HepG2 (cell line): ENCODE data around the gene NRGN. TPM values are rescaled to one million over a fixed set of nuclear protein-coding genes. Genes with fewer than 3 reads are reported as not detected.
A peak's percentile ranks its signal among the peaks of the same experiment; 100 is the strongest.

Experiments used
- ATAC-seq: fragments of 200-7000 bp; cut with Tn5 transposase; 3 replicates; pipeline ENCODE4 v1.9.1; 2020; ENCODE audit warnings: mild to moderate bottlenecking, moderate library complexity
- BruUV-seq: library from RNA; stranded (reverse); fragments of 400-500 nt; replicated peaks from 2 replicates; lab custom pipeline; 2021; lab: Mats Ljungman, UMichigan
- CTCF ChIA-PET: fragments of 300-600 bp; formaldehyde crosslinking; extraction: SDS; loops from one replicate; lab custom pipeline; 2021; ENCODE audit warnings: low total read pairs, inconsistent platforms, low intra/inter-chr PET ratio; lab: Yijun Ruan, JAX
- POLR2A ChIA-PET: fragments of 350-600 bp; sonication (Branson Sonifier 250); formaldehyde crosslinking; loops from one replicate; lab custom pipeline; 2020; ENCODE audit warnings: antibody characterized with exemption, inconsistent platforms; lab: Yijun Ruan, JAX
- DNase-seq: peaks from one replicate; pipeline ENCODE4 v3.0.0-alpha.2; 2015; ENCODE audit warnings: low spot score
- FAIRE-seq: peaks from 3 replicates; lab custom pipeline; 2011; peaks lifted over from hg19 to GRCh38; lab: Jason Lieb, UNC
- H2AFZ ChIP-seq: one replicate; pipeline ENCODE4 v1.6.1; 2011; ENCODE audit warnings: low read length, inconsistent platforms
- H3K27ac ChIP-seq: fragments of 300-600 bp; 3 replicates; pipeline ENCODE4 v1.8.0; 2011; ENCODE audit warnings: mixed run types, mild to moderate bottlenecking, mixed read lengths, low read length, inconsistent platforms; ENCODE audit not compliant: insufficient read depth; ENCODE audit errors: extremely low read length
- H3K27me3 ChIP-seq, 2 experiments: fragments of 200-600 bp in 1 of 2; 2 replicates in 1 of 2; 3 replicates in 1 of 2; pipeline versions ENCODE4 v1.6.0 to v1.8.0; 2011; ENCODE audit warnings: low read length in 2 of 2, mild to moderate bottlenecking in 2 of 2, moderate library complexity in 2 of 2, inconsistent platforms in 1 of 2; ENCODE audit not compliant: insufficient read depth in 2 of 2, control insufficient read depth in 1 of 2
- H3K36me3 ChIP-seq, 2 experiments: fragments of 200-600 bp in 1 of 2; replicated peaks in 1 of 2; 2 replicates in 1 of 2; 3 replicates in 1 of 2; pipeline versions ENCODE4 v1.5.1 to v1.8.0; 2011; ENCODE audit warnings: low read length in 2 of 2, inconsistent platforms in 1 of 2; ENCODE audit not compliant: insufficient read depth in 2 of 2, control insufficient read depth in 1 of 2
- H3K4me1 ChIP-seq: 2 replicates; pipeline ENCODE4 v1.5.1; 2012; ENCODE audit warnings: low read length, inconsistent platforms; ENCODE audit not compliant: insufficient read depth
- H3K4me2 ChIP-seq: 2 replicates; pipeline ENCODE4 v1.6.0; 2011; ENCODE audit warnings: low read depth, low read length, inconsistent platforms
- H3K4me3 ChIP-seq, 3 experiments: fragments of 200-600 bp in 1 of 3; sonication (generic), shearing (Covaris generic) in 1 of 3; replicated peaks in 1 of 3; 2 replicates each; pipeline ENCODE4 v1.5.1; 2011 to 2016; ENCODE audit warnings: low read length in 3 of 3, inconsistent platforms in 2 of 3, low read depth in 2 of 3, mild to moderate bottlenecking in 2 of 3, control low read depth in 1 of 3, mixed read lengths in 1 of 3; ENCODE audit not compliant: insufficient read depth in 1 of 3
- H3K79me2 ChIP-seq: one replicate; pipeline ENCODE4 v1.6.1; 2011; ENCODE audit warnings: low read length, inconsistent platforms; ENCODE audit not compliant: insufficient read depth
- H3K9ac ChIP-seq: 2 replicates; pipeline ENCODE4 v1.6.0; 2011; ENCODE audit warnings: mild to moderate bottlenecking, low read depth, low read length, inconsistent platforms; ENCODE audit not compliant: insufficient read depth
- H3K9me3 ChIP-seq: 2 replicates; pipeline ENCODE4 v1.5.1; 2012; ENCODE audit warnings: mild to moderate bottlenecking, low read length
- H4K20me1 ChIP-seq: 2 replicates; pipeline ENCODE4 v1.6.0; 2011; ENCODE audit warnings: inconsistent platforms, mild to moderate bottlenecking, low read length, moderate library complexity; ENCODE audit not compliant: insufficient read depth
- CEBPG ChIP-seq: IDR thresholded peaks from 2 replicates; pipeline ENCODE4 v1.6.1; 2016
- HES4 ChIP-seq: sonication (generic); formaldehyde crosslinking; IDR thresholded peaks from 2 replicates; pipeline ENCODE4 v1.9.0; 2021; ENCODE audit warnings: mild to moderate bottlenecking, missing genetic modification reagents, borderline replicate concordance
- HOXA3 ChIP-seq: sonication (generic); formaldehyde crosslinking; IDR thresholded peaks from 2 replicates; pipeline ENCODE4 v1.5.0; 2020; ENCODE audit warnings: missing genetic modification reagents
- NR2F6 ChIP-seq, 2 experiments: IDR thresholded peaks; 2 replicates each; pipeline ENCODE4 v1.6.1; 2016; ENCODE audit warnings: antibody characterized with exemption in 1 of 2, mild to moderate bottlenecking in 1 of 2
- PLRG1 ChIP-seq: fragments of 450-650 bp; conservative IDR thresholded peaks from 2 replicates; pipeline ENCODE4 v1.6.1; 2016
- SCMH1 ChIP-seq: sonication (generic); formaldehyde crosslinking; IDR thresholded peaks from 2 replicates; pipeline ENCODE4 v1.9.0; 2021; ENCODE audit warnings: missing genetic modification reagents, mild to moderate bottlenecking, borderline replicate concordance
- SIX1 ChIP-seq: sonication (generic); formaldehyde crosslinking; IDR thresholded peaks from 2 replicates; pipeline ENCODE4 v1.4.0; 2020; ENCODE audit warnings: missing genetic modification reagents, borderline replicate concordance
- ZNF367 ChIP-seq: sonication (generic); formaldehyde crosslinking; IDR thresholded peaks from 2 replicates; pipeline ENCODE4 v1.4.0; 2020; ENCODE audit warnings: missing genetic modification reagents, borderline replicate concordance
- ZNF558 ChIP-seq: sonication (generic); formaldehyde crosslinking; IDR thresholded peaks from 2 replicates; pipeline ENCODE4 v1.9.0; 2022; ENCODE audit warnings: mild to moderate bottlenecking, missing genetic modification reagents, borderline replicate concordance
- WGBS: methylation state at CpG from one replicate; pipeline ENCODE4 v1.1.6; 2017; ENCODE audit warnings: low lambda C conversion rate; 5-methylcytosine and 5-hydroxymethylcytosine counted together
- in situ Hi-C: cut with HindIII; loops from 2 replicates; pipeline ENCODE4 v1.10.0; 2017; ENCODE audit warnings: low pct_unique_long_range_greater_than_20kb; ENCODE audit not compliant: extremely low pct_ligation_motif_present
- intact Hi-C: fragments of 100-400 bp; cut with micrococcal nuclease; formaldehyde crosslinking; loops from one replicate; pipeline ENCODE4 v1.10.0; 2022; ENCODE audit not compliant: unreplicated experiment
- polyA plus RNA-seq, 8 experiments: library from polyadenylated mRNA; depleted of rRNA in 3 of 8; stranded (reverse) in 7 of 8; unstranded in 1 of 8; fragments of >200 nt; fragmentation: Illumina TruSeq in 4 of 8; extraction: Trizol in 4 of 8; gene quantifications; 2 replicates each; pipeline versions ENCODE4 v1.2.1 to v1.2.3, GENCODE V29; 2011 to 2016; ENCODE audit warnings: low read depth in 4 of 8, missing spikeins in 1 of 8, mixed read lengths in 1 of 8; ENCODE audit not compliant: insufficient read depth in 1 of 8
- total RNA-seq, 5 experiments: library from RNA; depleted of rRNA; stranded (reverse); fragments of >200 nt; fragmentation: Illumina TruSeq; extraction: Trizol; gene quantifications; 2 replicates each; pipeline ENCODE4 v1.2.3, GENCODE V29; 2016; ENCODE audit warnings: low read depth in 1 of 5

NRGN gene
- total and polyA plus RNA-seq, 2 of the 13 experiments (the other 11 are each of a cell fraction or from before 2014, with no cell fraction given) = 0.22 TPM; not detected in 1

DNA sequence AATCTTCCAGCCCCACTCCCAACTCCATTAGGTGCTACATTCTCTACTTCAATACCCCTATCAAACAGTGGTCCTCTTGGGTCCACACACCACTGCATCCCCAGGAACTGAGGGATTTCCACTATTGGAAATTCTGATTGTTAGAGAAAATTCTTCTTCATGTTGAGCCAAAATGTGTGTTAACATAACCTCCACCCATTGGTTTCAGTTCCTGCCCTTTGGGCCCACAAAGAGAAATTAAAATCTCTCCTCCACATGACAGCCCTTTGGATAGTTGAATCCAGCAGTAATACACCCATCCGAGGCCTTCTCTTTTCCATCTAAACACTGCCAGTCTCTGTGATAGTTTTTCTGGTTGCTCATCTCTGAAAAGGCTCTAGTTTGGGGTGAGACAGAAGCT lies 10.2 kb downstream of the NRGN start:
- FAIRE-seq = no peak
- no peak for ATAC-seq
- WGBS = 27% methylated on average over 1 of the region's 1 CpG
- Histone ChIP-seq H3K27me3 (peaks cover 0 to 55% of the 10 kb centered on the region in 2 experiments; a peak in 4 of 5 replicates), H3K4me3 (no peak overlapping the region), H3K27ac (no peak overlapping the region), H3K4me2 (no peak overlapping the region), H3K4me1 (peaks cover 66% of the 10 kb centered on the region), H3K36me3 (no peaks in the 10 kb centered on the region), H3K9ac (no peak overlapping the region), H4K20me1 (no peaks in the 10 kb centered on the region), H2AFZ (no peak overlapping the region), H3K9me3 (no peaks in the 10 kb centered on the region), H3K79me2 (no peaks in the 10 kb centered on the region)
- intact Hi-C loops = loop anchor here (10.0 kb wide), 1 partner anchor 45 kb away; no protein-coding TSS in a partner anchor
- no peak for TF ChIP-seq ZNF558 (CRISPR knock-in tag)
- no peak for TF ChIP-seq ZNF367 (CRISPR knock-in tag)
- no peak for TF ChIP-seq CEBPG (CRISPR knock-in tag)
- TF ChIP-seq HES4 = no peak
- no peak for TF ChIP-seq SCMH1 (CRISPR knock-in tag)
- no peak for TF ChIP-seq SIX1
- no peak for TF ChIP-seq NR2F6 (IDR thresholded peaks at IDR 0.05)
- no peak for TF ChIP-seq NR2F6 (CRISPR knock-in tag; IDR thresholded peaks at IDR 0.05)
- in situ Hi-C loops = no loop called here
- POLR2A ChIA-PET = interaction anchor here (1.0 kb wide), 1 partner anchor 9 kb away, joined by 4 read pairs; no protein-coding TSS in a partner anchor
- no TSS peak for BruUV-seq
- no peak for DNase-seq
- CTCF ChIA-PET = no interaction called here

DNA sequence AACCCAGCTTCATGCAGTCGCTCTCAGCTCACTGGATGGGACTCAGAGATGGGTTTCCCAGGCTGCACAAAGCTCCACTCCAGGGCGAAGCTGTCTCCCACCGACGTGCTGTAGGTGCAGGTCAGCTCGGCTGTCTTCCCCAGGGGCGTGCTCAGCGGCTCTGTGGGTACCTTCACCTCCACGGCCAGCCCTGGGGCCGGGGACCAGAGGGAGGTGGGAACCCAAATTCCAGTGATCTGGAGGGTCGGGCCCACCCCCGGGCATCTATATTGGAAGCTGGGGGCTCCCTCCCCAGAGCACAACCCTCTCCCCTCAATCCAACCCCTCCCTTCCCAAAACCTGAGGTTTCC lies 11.6 kb downstream of the NRGN start:
- Histone ChIP-seq H3K79me2 (no peaks in the 10 kb centered on the region), H3K4me1 (peaks cover 68% of the 10 kb centered on the region), H2AFZ (no peak overlapping the region), H3K9ac (peak overlapping the region; percentile 65; the same call in 1 of the 2 replicates), H3K36me3 (no peaks in the 10 kb centered on the region), H3K27me3 (peaks cover 0 to 46% of the 10 kb centered on the region in 2 experiments; a peak in 4 of 5 replicates), H3K27ac (no peak overlapping the region), H4K20me1 (no peaks in the 10 kb centered on the region), H3K9me3 (no peaks in the 10 kb centered on the region), H3K4me3 (peak overlapping the region; percentile 44 to 65 (median 60); a peak in 4 of 6 replicates), H3K4me2 (peak overlapping the region; percentile 71)
- 30% methylated on average over 2 of the region's 11 CpGs for WGBS
- FAIRE-seq (no peak), DNase-seq (no peak), ATAC-seq (no peak)
- TF ChIP-seq PLRG1 (no peak), HOXA3 (CRISPR knock-in tag) (0 out of 2 replicates have a peak, but pooled peaks have one; percentile 0)
- CTCF ChIA-PET = no interaction called here
- in situ Hi-C loops = no loop called here
- POLR2A ChIA-PET = interaction anchor here (1.3 kb wide), 2 partner anchors 12 kb away, joined by 4 to 8 read pairs; partner anchors contain the start of genes ESAM and NRGN
- no TSS peak for BruUV-seq
- intact Hi-C loops = no loop called here
